ENCODE measurements around the gene TGDS.
"Not testable (repeated sequence)": the region's sequence is repeated elsewhere in the genome, so short reads cannot be mapped to it uniquely, and the experiment has no call there.

TGDS gene

GRCh38 chr13:94549232-94550061, 46.5 kb downstream of the TGDS start:
- DNase-seq, result peak; percentile 68

- no peak for DNase-seq
Observed at GRCh38 chr13:94548821-94549231, 47.1 kb downstream of the TGDS start.

GRCh38 chr13:94548382-94548781, 47.6 kb downstream of the TGDS start:
- DNase-seq, result no peak

GRCh38 chr13:94546061-94546839, 49.7 kb downstream of the TGDS start:
- DNase-seq, result no peak

GRCh38 chr13:94544922-94545321, 51.0 kb downstream of the TGDS start:
- no peak for DNase-seq

- no peak for DNase-seq
Observed at GRCh38 chr13:94542917-94543316, 53.0 kb downstream of the TGDS start.

GRCh38 chr13:94537740-94538630, 58.0 kb downstream of the TGDS start:
- no peak for DNase-seq

- DNase-seq, result no peak
Observed at GRCh38 chr13:94535775-94536174, 60.2 kb downstream of the TGDS start.

GRCh38 chr13:94535231-94535630, 60.7 kb downstream of the TGDS start:
- DNase-seq, result no peak

GRCh38 chr13:94534166-94534565, 61.8 kb downstream of the TGDS start:
- no peak for DNase-seq

- DNase-seq, result not testable (repeated sequence)
Observed at GRCh38 chr13:94532278-94532677, 63.7 kb downstream of the TGDS start.

- not testable (repeated sequence) for DNase-seq
Observed at GRCh38 chr13:94526956-94527355, 69.0 kb downstream of the TGDS start.

GRCh38 chr13:94525781-94526180, 70.2 kb downstream of the TGDS start:
- no peak for DNase-seq

- DNase-seq, result no peak
Observed at GRCh38 chr13:94524407-94524806, 71.5 kb downstream of the TGDS start.
